ENCODE data around the gene INTS13.

GRCh38 chr12:26940516-26941214 lies 2.9 kb upstream of the INTS13 start:
- TF ChIP-seq CTCF (optimal IDR thresholded peaks at IDR 0.05 in 1 of 3, IDR thresholded peaks at IDR 0.05 in 1 of 3, conservative IDR thresholded peaks at IDR 0.05 in 1 of 3; ENCODE audit: extremely low read depth in 1 of 3, insufficient read depth in 2 of 3, low read length in 3 of 3) (no peak), EZH2 (IDR thresholded peaks at IDR 0.05; ENCODE audit: low read length) (no peak)

All from keratinocyte (primary cell).